ENCODE measurements around the gene BCAS4. TPM values are rescaled to one million over a fixed set of nuclear protein-coding genes. Genes with fewer than 3 reads are reported as not detected.
"Not testable (repeated sequence)": the region's sequence is repeated elsewhere in the genome, so short reads cannot be mapped to it uniquely, and the experiment has no call there.

Gene BCAS4
- total and polyA plus RNA-seq, 2 donors (not counting 1 experiment from before 2014, with no cell fraction given): 14.1 to 33.7 TPM

DNA sequence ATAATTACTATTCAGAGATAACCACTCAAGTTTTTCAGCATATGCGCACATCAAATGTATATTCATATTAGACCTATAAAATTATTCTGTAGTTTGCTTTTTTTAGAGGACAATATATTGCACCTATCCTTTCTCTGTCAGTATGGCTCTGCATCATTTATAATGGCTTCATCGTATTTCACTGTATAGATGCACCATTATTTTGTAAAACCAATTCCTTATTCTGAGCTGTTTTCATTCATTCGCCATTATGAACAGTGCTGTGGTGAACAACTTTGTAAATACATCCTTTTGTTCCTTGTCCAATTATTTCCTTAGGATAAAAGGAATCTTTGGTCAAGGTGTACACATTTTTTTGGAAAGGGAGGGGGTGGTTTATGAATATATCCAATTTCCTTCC lies 29.2 kb upstream of the BCAS4 start:
- H3K27me3 ChIP-seq (ENCODE audit: control insufficient read depth, insufficient read depth, low read length): no peaks in the 10 kb centered on the region
- H3K36me3 ChIP-seq (ENCODE audit: control insufficient read depth, insufficient read depth, low read length): no peaks in the 10 kb centered on the region
- H3K9me3 ChIP-seq (ENCODE audit: control insufficient read depth, insufficient read depth, low read depth, low read length): no peaks in the 10 kb centered on the region
- no peak overlapping the region for H3K9ac ChIP-seq (ENCODE audit: insufficient read depth, low read length)
- H3K79me2 ChIP-seq (ENCODE audit: control insufficient read depth, insufficient read depth, low read length): no peaks in the 10 kb centered on the region
- TF ChIP-seq CTCF (conservative IDR thresholded peaks at IDR 0.05 in 1 of 2, IDR thresholded peaks at IDR 0.05 in 1 of 2; ENCODE audit: low read depth in 1 of 2, low read length in 2 of 2): no peak
- TF ChIP-seq EZH2 (IDR thresholded peaks at IDR 0.05; ENCODE audit: low read length, missing control alignments): no peak
- no peaks in the 10 kb centered on the region for H4K20me1 ChIP-seq (ENCODE audit: control insufficient read depth, extremely low read depth, insufficient read depth, low read length)
- no peak for DNase-seq (ENCODE audit: low read depth in 2 of 2)
- H3K4me3 ChIP-seq (replicated peaks in 1 of 4; ENCODE audit: control extremely low read depth in 1 of 4, insufficient read depth in 1 of 4, low read depth in 3 of 4, low read length in 4 of 4): no peak overlapping the region
- H3K4me2 ChIP-seq (ENCODE audit: extremely low read depth, insufficient read depth, low read length): no peak overlapping the region
- no peak overlapping the region for H3K27ac ChIP-seq (ENCODE audit: insufficient read depth, low read length)
- no peak overlapping the region for H2AFZ ChIP-seq (ENCODE audit: low read length)
- peaks cover 5% of the 10 kb centered on the region for H3K4me1 ChIP-seq (ENCODE audit: control insufficient read depth, extremely low read depth, insufficient read depth, low read length)

DNA sequence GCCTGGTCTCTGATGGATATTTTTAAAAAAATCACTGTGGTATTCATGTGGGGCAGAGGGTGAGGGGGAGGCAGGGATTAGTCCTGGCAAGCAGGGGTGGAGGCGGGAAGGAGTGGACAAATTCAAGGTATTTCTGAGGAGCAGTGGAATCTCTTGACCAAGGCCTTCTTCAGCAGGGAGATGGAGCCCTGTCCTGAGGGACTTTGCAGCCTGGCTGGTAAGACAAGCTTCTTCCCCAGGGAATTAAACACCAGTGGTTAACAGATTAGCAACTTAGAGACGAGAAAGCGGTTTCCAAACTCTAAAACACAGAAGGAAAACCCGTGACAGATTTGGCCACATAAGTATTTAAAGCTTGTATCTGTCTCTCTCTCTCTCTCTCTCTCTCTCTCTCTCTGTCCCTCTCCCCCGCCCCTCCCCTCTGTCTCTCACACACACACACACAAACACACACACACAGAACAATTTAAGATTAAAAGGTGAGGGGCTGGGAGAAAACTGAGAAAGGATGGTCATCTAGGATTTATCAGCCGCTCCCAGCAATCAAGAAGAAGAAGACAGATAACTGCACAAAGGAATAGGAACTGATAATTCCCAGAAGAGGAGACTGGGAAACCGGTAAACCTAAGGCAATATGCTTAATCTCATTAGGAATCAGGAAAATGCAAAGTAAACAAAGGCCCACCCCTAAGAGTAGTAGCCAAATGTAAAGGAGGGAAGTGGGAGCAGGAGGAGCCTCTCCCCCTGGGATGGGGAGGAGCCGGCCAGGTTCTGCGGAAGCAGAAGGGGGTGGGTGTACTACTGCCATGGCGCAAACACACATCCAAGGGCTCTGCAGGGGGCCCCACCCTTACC lies 27.7 kb upstream of the BCAS4 start:
- not testable (repeated sequence) for H3K27me3 ChIP-seq (ENCODE audit: control insufficient read depth, insufficient read depth, low read length); H2AFZ ChIP-seq (ENCODE audit: low read length); H3K36me3 ChIP-seq (ENCODE audit: control insufficient read depth, insufficient read depth, low read length); H3K27ac ChIP-seq (ENCODE audit: insufficient read depth, low read length); H3K79me2 ChIP-seq (ENCODE audit: control insufficient read depth, insufficient read depth, low read length); H3K4me1 ChIP-seq (ENCODE audit: control insufficient read depth, extremely low read depth, insufficient read depth, low read length); H3K9ac ChIP-seq (ENCODE audit: insufficient read depth, low read length); H3K4me3 ChIP-seq (replicated peaks in 1 of 4; ENCODE audit: control extremely low read depth in 1 of 4, insufficient read depth in 1 of 4, low read depth in 3 of 4, low read length in 4 of 4); H3K9me3 ChIP-seq (ENCODE audit: control insufficient read depth, insufficient read depth, low read depth, low read length); H4K20me1 ChIP-seq (ENCODE audit: control insufficient read depth, extremely low read depth, insufficient read depth, low read length); H3K4me2 ChIP-seq (ENCODE audit: extremely low read depth, insufficient read depth, low read length)
- DNase-seq (ENCODE audit: low read depth in 2 of 2): peak in 1 of 2 donors; percentile 28

GRCh38 chr20:50768991-50769390 lies 25.9 kb upstream of the BCAS4 start:
- H2AFZ ChIP-seq (ENCODE audit: low read length); H3K4me2 ChIP-seq (ENCODE audit: extremely low read depth, insufficient read depth, low read length); DNase-seq (ENCODE audit: low read depth in 2 of 2); H3K9ac ChIP-seq (ENCODE audit: insufficient read depth, low read length); H4K20me1 ChIP-seq (ENCODE audit: control insufficient read depth, extremely low read depth, insufficient read depth, low read length); H3K36me3 ChIP-seq (ENCODE audit: control insufficient read depth, insufficient read depth, low read length); H3K27me3 ChIP-seq (ENCODE audit: control insufficient read depth, insufficient read depth, low read length); H3K9me3 ChIP-seq (ENCODE audit: control insufficient read depth, insufficient read depth, low read depth, low read length); H3K4me3 ChIP-seq (replicated peaks in 1 of 4; ENCODE audit: control extremely low read depth in 1 of 4, insufficient read depth in 1 of 4, low read depth in 3 of 4, low read length in 4 of 4); H3K79me2 ChIP-seq (ENCODE audit: control insufficient read depth, insufficient read depth, low read length); H3K27ac ChIP-seq (ENCODE audit: insufficient read depth, low read length); H3K4me1 ChIP-seq (ENCODE audit: control insufficient read depth, extremely low read depth, insufficient read depth, low read length): not testable (repeated sequence)

GRCh38 chr20:50769551-50770085 lies 25.2 kb upstream of the BCAS4 start:
- not testable (repeated sequence) for H3K36me3 ChIP-seq (ENCODE audit: control insufficient read depth, insufficient read depth, low read length); DNase-seq (ENCODE audit: low read depth in 2 of 2); H3K4me3 ChIP-seq (replicated peaks in 1 of 4; ENCODE audit: control extremely low read depth in 1 of 4, insufficient read depth in 1 of 4, low read depth in 3 of 4, low read length in 4 of 4); H3K9ac ChIP-seq (ENCODE audit: insufficient read depth, low read length); H4K20me1 ChIP-seq (ENCODE audit: control insufficient read depth, extremely low read depth, insufficient read depth, low read length); H3K9me3 ChIP-seq (ENCODE audit: control insufficient read depth, insufficient read depth, low read depth, low read length); H3K4me1 ChIP-seq (ENCODE audit: control insufficient read depth, extremely low read depth, insufficient read depth, low read length); H3K79me2 ChIP-seq (ENCODE audit: control insufficient read depth, insufficient read depth, low read length); H3K27me3 ChIP-seq (ENCODE audit: control insufficient read depth, insufficient read depth, low read length); H3K4me2 ChIP-seq (ENCODE audit: extremely low read depth, insufficient read depth, low read length); H2AFZ ChIP-seq (ENCODE audit: low read length); H3K27ac ChIP-seq (ENCODE audit: insufficient read depth, low read length)

DNA sequence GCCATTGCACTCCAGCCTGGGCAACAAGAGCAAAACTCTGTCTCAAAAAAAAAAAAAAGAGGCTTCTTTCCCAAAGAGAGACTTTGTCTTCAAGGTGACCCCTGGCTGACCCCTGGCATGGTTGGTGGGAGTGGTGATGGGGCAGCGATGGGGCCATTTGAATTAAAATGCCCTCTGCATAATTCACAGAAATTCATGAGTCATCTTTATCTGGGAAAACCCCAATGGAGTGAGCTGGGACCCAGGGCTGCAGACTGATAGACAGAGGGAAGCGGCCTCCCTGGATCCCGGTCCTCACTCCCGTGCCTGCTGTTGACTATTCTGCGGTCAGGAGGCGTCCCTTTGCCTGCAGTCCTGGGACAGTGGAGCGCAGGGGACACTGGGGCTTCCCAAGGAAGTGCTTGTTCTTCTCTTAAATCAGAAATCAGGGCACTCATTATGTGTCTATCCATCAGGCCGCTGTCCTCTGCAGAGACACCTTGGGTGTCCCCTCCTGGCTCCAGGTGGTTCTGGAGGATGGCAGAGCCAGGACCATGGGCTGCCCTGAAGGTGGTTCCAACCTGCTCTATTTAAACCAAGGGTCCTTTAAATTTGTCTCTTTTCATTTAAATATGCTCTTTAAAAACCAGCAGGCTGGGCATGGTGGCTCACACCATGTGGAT lies 23.3 kb upstream of the BCAS4 start:
- H3K9ac ChIP-seq (ENCODE audit: insufficient read depth, low read length); H3K36me3 ChIP-seq (ENCODE audit: control insufficient read depth, insufficient read depth, low read length); H4K20me1 ChIP-seq (ENCODE audit: control insufficient read depth, extremely low read depth, insufficient read depth, low read length); DNase-seq (ENCODE audit: low read depth in 2 of 2); H3K4me1 ChIP-seq (ENCODE audit: control insufficient read depth, extremely low read depth, insufficient read depth, low read length); H3K4me2 ChIP-seq (ENCODE audit: extremely low read depth, insufficient read depth, low read length); H3K4me3 ChIP-seq (replicated peaks in 1 of 4; ENCODE audit: control extremely low read depth in 1 of 4, insufficient read depth in 1 of 4, low read depth in 3 of 4, low read length in 4 of 4); H3K79me2 ChIP-seq (ENCODE audit: control insufficient read depth, insufficient read depth, low read length); H3K9me3 ChIP-seq (ENCODE audit: control insufficient read depth, insufficient read depth, low read depth, low read length); H3K27ac ChIP-seq (ENCODE audit: insufficient read depth, low read length); H2AFZ ChIP-seq (ENCODE audit: low read length); H3K27me3 ChIP-seq (ENCODE audit: control insufficient read depth, insufficient read depth, low read length): not testable (repeated sequence)

All from fibroblast of lung (primary cell).